GM18517 (cell line): ENCODE measurements around the gene GNG10.
"Not testable (repeated sequence)": the region's sequence is repeated elsewhere in the genome, so short reads cannot be mapped to it uniquely, and the experiment has no call there.

Experiments used
- ATAC-seq: cut with Tn5 transposase; IDR thresholded peaks from one replicate; pipeline ENCODE4 v1.9.1; 2021; ENCODE audit warnings: mild to moderate bottlenecking, moderate library complexity; ENCODE audit not compliant: unreplicated experiment

GNG10 gene

GRCh38 chr9:111648066-111648465 is 13.3 kb upstream of the GNG10 start:
- ATAC-seq: no peak

GRCh38 chr9:111649016-111649415 is 12.4 kb upstream of the GNG10 start:
- no peak for ATAC-seq

GRCh38 chr9:111657051-111657450 is 4.4 kb upstream of the GNG10 start:
- ATAC-seq: no peak

GRCh38 chr9:111658943-111659342 is 2.5 kb upstream of the GNG10 start:
- no peak for ATAC-seq

GRCh38 chr9:111659691-111660090 is 1.7 kb upstream of the GNG10 start:
- ATAC-seq: no peak

- ATAC-seq: peak; percentile 26
Measured at GRCh38 chr9:111661802-111662521, 557 bp downstream of the GNG10 start.

GRCh38 chr9:111662576-111663300 is 1.3 kb downstream of the GNG10 start:
- ATAC-seq: peak; percentile 12

- ATAC-seq: no peak
Measured at GRCh38 chr9:111663301-111663823, 2.0 kb downstream of the GNG10 start.

- no peak for ATAC-seq
Measured at GRCh38 chr9:111668026-111668573, 6.7 kb downstream of the GNG10 start.

- ATAC-seq: not testable (repeated sequence)
Measured at GRCh38 chr9:111668601-111669000, 7.2 kb downstream of the GNG10 start.

- no peak for ATAC-seq
Measured at GRCh38 chr9:111674319-111674718, 12.9 kb downstream of the GNG10 start.

- ATAC-seq: no peak
Measured at GRCh38 chr9:111676116-111676515, 14.7 kb downstream of the GNG10 start.

- no peak for ATAC-seq
Measured at GRCh38 chr9:111678293-111678692, 16.9 kb downstream of the GNG10 start.

- no peak for ATAC-seq
Measured at GRCh38 chr9:111679199-111679598, 17.8 kb downstream of the GNG10 start.

GRCh38 chr9:111683392-111683791 is 22.0 kb downstream of the GNG10 start:
- no peak for ATAC-seq

GRCh38 chr9:111691672-111692329 is 30.4 kb downstream of the GNG10 start:
- no peak for ATAC-seq

- no peak for ATAC-seq
Measured at GRCh38 chr9:111696796-111697195, 35.4 kb downstream of the GNG10 start.

GRCh38 chr9:111700776-111701175 is 39.4 kb downstream of the GNG10 start:
- no peak for ATAC-seq

GRCh38 chr9:111704503-111704902 is 43.1 kb downstream of the GNG10 start:
- ATAC-seq: no peak

GRCh38 chr9:111711548-111711947 is 50.1 kb downstream of the GNG10 start:
- no peak for ATAC-seq

- ATAC-seq: no peak
Measured at GRCh38 chr9:111712369-111712768, 51.0 kb downstream of the GNG10 start.
